GM12874 (cell line): ENCODE data around the gene FGF2.

ENCODE experiments used
- CTCF ChIP-seq: IDR thresholded peaks from 2 replicates; pipeline ENCODE4 v1.5.1; 2011; ENCODE audit warnings: low read depth, mild to moderate bottlenecking, control low read depth, low read length, moderate library complexity; ENCODE audit not compliant: insufficient read depth

The FGF2 gene

GRCh38 chr4:122842984-122843531 is 16.4 kb downstream of the FGF2 start:
- TF ChIP-seq CTCF: no peak

- no peak for TF ChIP-seq CTCF
These were observed 18.4 kb downstream of the FGF2 start for GRCh38 chr4:122845066-122845465.

- no peak for TF ChIP-seq CTCF
These were observed 19.1 kb downstream of the FGF2 start for GRCh38 chr4:122845760-122846159.

DNA sequence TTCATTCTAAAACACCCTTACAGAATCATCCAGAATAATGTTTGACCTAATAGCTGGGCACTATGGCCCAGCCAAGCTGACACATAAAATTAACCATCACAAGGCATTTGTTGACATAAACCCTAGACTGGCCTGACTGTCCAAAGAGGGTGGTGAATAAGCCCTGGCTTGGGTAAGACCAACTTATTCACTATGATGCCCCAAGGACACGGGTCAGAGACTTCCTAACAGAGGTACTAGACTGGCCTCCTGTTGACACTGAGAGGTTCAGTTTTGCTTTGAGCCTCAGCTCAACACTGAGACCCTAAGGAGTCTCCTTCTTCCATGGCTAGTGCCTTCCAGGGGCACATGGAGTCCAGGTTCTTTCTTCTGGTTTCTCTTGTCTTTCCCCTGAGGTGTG is 21.3 kb downstream of the FGF2 start:
- TF ChIP-seq CTCF: no peak

DNA sequence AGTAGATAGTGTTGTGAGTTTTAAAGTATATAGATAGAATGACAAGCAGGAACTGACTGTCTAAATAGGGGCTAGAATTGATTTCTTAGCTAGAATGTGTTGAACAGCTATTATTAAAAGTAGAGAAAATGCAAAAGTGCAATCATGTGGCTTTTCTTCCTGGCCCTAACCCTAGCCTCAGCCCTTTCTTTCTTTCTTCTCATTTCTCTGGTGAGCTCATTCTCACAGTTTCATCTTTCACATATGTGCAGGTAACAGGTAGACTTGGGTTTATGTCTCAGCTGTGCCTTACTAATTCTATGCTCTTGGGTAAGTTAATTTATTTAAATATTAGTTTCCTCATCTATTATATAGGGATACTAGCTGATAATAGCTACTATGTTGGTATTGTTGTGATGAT is 24.9 kb downstream of the FGF2 start:
- TF ChIP-seq CTCF: no peak

- no peak for TF ChIP-seq CTCF
These were observed 28.1 kb downstream of the FGF2 start for GRCh38 chr4:122854447-122855352.

DNA sequence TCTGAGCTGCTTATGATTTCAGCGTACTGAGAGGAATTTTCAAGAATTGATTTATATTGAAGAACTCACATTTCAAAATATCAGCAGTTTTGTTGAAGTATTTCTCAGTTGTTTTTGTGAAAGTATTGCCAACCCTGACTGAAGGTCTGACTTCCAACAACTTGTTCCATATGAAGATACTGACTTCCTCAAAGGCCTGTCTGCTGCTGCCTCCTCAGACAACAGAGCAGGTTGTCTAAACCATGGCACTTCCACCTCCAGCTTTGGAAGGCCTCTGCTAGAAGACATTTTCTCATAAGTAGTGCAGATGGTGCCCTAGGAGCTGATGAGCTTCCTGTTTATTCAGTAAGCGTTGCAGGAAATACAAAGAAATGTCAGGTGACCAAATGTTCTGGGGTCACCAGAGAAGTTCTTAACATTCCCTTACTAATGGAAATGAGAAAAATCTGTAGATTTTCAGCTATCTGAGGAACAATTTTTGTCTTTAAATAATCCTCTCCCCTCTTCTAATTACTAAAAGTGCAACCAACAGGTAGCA is 28.8 kb downstream of the FGF2 start:
- no peak for TF ChIP-seq CTCF
